GM12878 (cell line): ENCODE results near the gene BMPR1B. TPM values are rescaled to one million over a fixed set of nuclear protein-coding genes. Genes with fewer than 3 reads are reported as not detected.

Source experiments
- ATAC-seq: fragments of 200-7000 bp; cut with Tn5 transposase; 3 replicates; pipeline ENCODE4 v1.9.1; 2020; ENCODE audit warnings: mild to moderate bottlenecking, moderate library complexity
- BruUV-seq: library from RNA; stranded (reverse); fragments of 400-500 nt; replicated peaks from 2 replicates; lab custom pipeline; 2021; lab: Mats Ljungman, UMichigan
- CTCF ChIA-PET: fragments of 300-600 bp; sonication (Branson Sonifier 250); formaldehyde crosslinking; extraction: SDS; loops from one replicate; lab custom pipeline; 2021; ENCODE audit warnings: inconsistent platforms; lab: Yijun Ruan, JAX
- POLR2A ChIA-PET: fragments of 350-600 bp; formaldehyde crosslinking; extraction: SDS; loops from one replicate; lab custom pipeline; 2021; ENCODE audit warnings: inconsistent platforms; lab: Charles Lee
- RAD21 ChIA-PET: fragments of 300-600 bp; sonication (Branson Sonifier 250); formaldehyde crosslinking; loops from one replicate; lab custom pipeline; 2023; ENCODE audit warnings: antibody characterized with exemption; ENCODE audit not compliant: unreplicated experiment; lab: Charles Lee
- SMC1A ChIA-PET: fragments of 300-600 bp; sonication (Branson Sonifier 250); formaldehyde crosslinking; loops from one replicate; lab custom pipeline; 2023; ENCODE audit not compliant: unreplicated experiment, uncharacterized antibody; lab: Charles Lee
- DNase-seq: peaks from one replicate; pipeline ENCODE4 v3.0.0-alpha.2; 2011; ENCODE audit warnings: low read depth, low spot score
- FAIRE-seq: peaks from 3 replicates; lab custom pipeline; 2011; peaks lifted over from hg19 to GRCh38; lab: Jason Lieb, UNC
- H2AFZ ChIP-seq: 2 replicates; pipeline ENCODE4 v1.6.0; 2011; ENCODE audit warnings: low read depth, low read length, control low read depth; ENCODE audit not compliant: control insufficient read depth
- H3K27ac ChIP-seq: 2 replicates; pipeline ENCODE4 v1.5.1; 2011; ENCODE audit warnings: control low read depth; ENCODE audit not compliant: control insufficient read depth, insufficient read depth
- H3K27me3 ChIP-seq, 2 experiments: replicated peaks in 1 of 2; 2 replicates each; pipeline versions ENCODE4 v1.6.0 to v1.6.1; 2011; ENCODE audit warnings: low read length in 1 of 2; ENCODE audit not compliant: control insufficient read depth in 2 of 2, insufficient read depth in 2 of 2
- H3K36me3 ChIP-seq, 2 experiments: 2 replicates each; pipeline ENCODE4 v1.5.1; 2011; ENCODE audit warnings: low read length in 1 of 2; ENCODE audit not compliant: control insufficient read depth in 2 of 2, insufficient read depth in 2 of 2
- H3K4me1 ChIP-seq: 2 replicates; pipeline ENCODE4 v1.6.1; 2011; ENCODE audit warnings: mild to moderate bottlenecking, low read length, moderate library complexity, mixed read lengths; ENCODE audit not compliant: control insufficient read depth, insufficient read depth
- H3K4me2 ChIP-seq: 2 replicates; pipeline ENCODE4 v1.6.0; 2011; ENCODE audit warnings: control low read depth; ENCODE audit not compliant: control insufficient read depth, insufficient read depth
- H3K4me3 ChIP-seq: fragments of 200-600 bp; sonication (generic); 2 replicates; pipeline ENCODE4 v1.5.1; 2016
- H3K79me2 ChIP-seq: 2 replicates; pipeline ENCODE4 v1.6.0; 2011; ENCODE audit warnings: low read length; ENCODE audit not compliant: control insufficient read depth, insufficient read depth
- H3K9ac ChIP-seq: 2 replicates; pipeline ENCODE4 v1.8.0; 2011; ENCODE audit warnings: low read length, control low read depth, mixed read lengths; ENCODE audit not compliant: control insufficient read depth, insufficient read depth
- H3K9me3 ChIP-seq: replicated peaks from 3 replicates; pipeline ENCODE4 v1.5.1; 2011; ENCODE audit warnings: mild to moderate bottlenecking, low read length; ENCODE audit not compliant: control insufficient read depth, insufficient read depth
- H4K20me1 ChIP-seq: 2 replicates; pipeline ENCODE4 v1.6.0; 2011; ENCODE audit not compliant: control insufficient read depth, insufficient read depth
- CBX3 ChIP-seq: fragments of 200-600 bp; sonication (generic); IDR thresholded peaks from 2 replicates; pipeline ENCODE4 v1.6.1; 2016; ENCODE audit warnings: low read depth, borderline replicate concordance
- CUX1 ChIP-seq: IDR thresholded peaks from 2 replicates; pipeline ENCODE4 v1.6.1; 2012; ENCODE audit warnings: improper control_type of control experiment, low read depth, low read length; ENCODE audit not compliant: insufficient replicate concordance
- HCFC1 ChIP-seq: fragments of 150-350 bp; IDR thresholded peaks from 2 replicates; pipeline ENCODE4 v1.6.1; 2014; ENCODE audit warnings: low read length
- NR2C2 ChIP-seq: IDR thresholded peaks from 2 replicates; pipeline ENCODE4 v1.6.1; 2011; ENCODE audit warnings: borderline replicate concordance, low read depth; ENCODE audit not compliant: control insufficient read depth, insufficient read length
- SUPT20H ChIP-seq: IDR thresholded peaks from 2 replicates; pipeline ENCODE4 v1.6.1; 2011; ENCODE audit warnings: low read depth, mild to moderate bottlenecking, low read length, moderate library complexity, borderline replicate concordance; ENCODE audit not compliant: control insufficient read depth
- WGBS: methylation state at CpG from one replicate; pipeline ENCODE4 v1.1.6; 2016; ENCODE audit warnings: low lambda C conversion rate; ENCODE audit not compliant: insufficient replicate concordance, insufficient coverage; ENCODE audit errors: missing lambda C conversion rate; 5-methylcytosine and 5-hydroxymethylcytosine counted together
- in situ Hi-C: fragments of 300-500 bp; cut with MboI; formaldehyde crosslinking; loops from 9 replicates; pipeline ENCODE4 v1.14.3; 2018; ENCODE audit warnings: mixed read lengths
- intact Hi-C: fragments of 100-400 bp; cut with micrococcal nuclease; formaldehyde crosslinking; loops from one replicate; pipeline ENCODE4 v1.14.2; 2022; ENCODE audit not compliant: unreplicated experiment
- polyA plus RNA-seq, 11 experiments: library from polyadenylated mRNA; depleted of rRNA in 4 of 11; unstranded in 6 of 11; stranded (reverse) in 5 of 11; fragments of >200 nt; fragmentation: Nextera tagmentation in 4 of 11; fragmentation: Illumina TruSeq in 1 of 11; extraction: Ambion mirVana in 4 of 11; extraction: Trizol in 1 of 11; gene quantifications; 1 replicate in 1 of 11; 2 replicates in 10 of 11; pipeline versions ENCODE4 v1.2.1 to v1.2.3, GENCODE V29; 2011 to 2016; ENCODE audit warnings: inconsistent platforms in 2 of 11, missing spikeins in 2 of 11, low read depth in 1 of 11
- total RNA-seq, 4 experiments: library from RNA; depleted of rRNA in 3 of 4; stranded (reverse); fragments of >200 nt in 3 of 4; fragmentation: Illumina TruSeq in 1 of 4; extraction: Trizol in 1 of 4; gene quantifications; 2 replicates each; pipeline versions ENCODE4 v1.2.1 to v1.2.3, GENCODE V29; 2013 to 2021
- TF ChIP-seq, protein P1 (sequence below): fragments of 450-650 bp; formaldehyde crosslinking; IDR thresholded peaks from 2 replicates; pipeline ENCODE4 v1.4.0; 2022; ENCODE audit warnings: mild to moderate bottlenecking, moderate library complexity
- TF ChIP-seq, protein P2 (sequence below): IDR thresholded peaks from 2 replicates; pipeline ENCODE4 v1.6.1; 2012; ENCODE audit warnings: low read depth, low read length, improper control_type of control experiment

BMPR1B gene
- total and polyA plus RNA-seq, 10 of the 15 experiments (the other 5 are each of a cell fraction or from before 2014, with no cell fraction given): not detected

GRCh38 chr4:95004912-95005311, 247.2 kb downstream of the BMPR1B start:
- ATAC-seq (no peak), DNase-seq (no peak), FAIRE-seq (no peak)
- Histone ChIP-seq H3K9ac (no peak overlapping the region), H3K27ac (no peak overlapping the region), H3K36me3 (no peaks in the 10 kb centered on the region), H3K4me3 (no peak overlapping the region), H3K9me3 (no peaks in the 10 kb centered on the region), H3K79me2 (no peaks in the 10 kb centered on the region), H3K4me1 (no peaks in the 10 kb centered on the region), H3K27me3 (0 out of 4 replicates have a peak, but pooled peaks cover 0 to 3% of the 10 kb centered on the region in 2 experiments), H3K4me2 (no peak overlapping the region), H2AFZ (no peak overlapping the region), H4K20me1 (no peaks in the 10 kb centered on the region)
- BruUV-seq: no TSS peak
- intact Hi-C loops: no loop called here
- ChIA-PET RAD21 (interaction anchor here (0.6 kb wide), 1 partner anchor 44 kb away, joined by 3 read pairs; no protein-coding TSS in a partner anchor), CTCF (no interaction called here), POLR2A (no interaction called here), SMC1A (interaction anchor here (0.6 kb wide), 1 partner anchor 321 kb away, joined by 3 read pairs; no protein-coding TSS in a partner anchor)
- in situ Hi-C loops: no loop called here
- TF ChIP-seq, protein P1, sequence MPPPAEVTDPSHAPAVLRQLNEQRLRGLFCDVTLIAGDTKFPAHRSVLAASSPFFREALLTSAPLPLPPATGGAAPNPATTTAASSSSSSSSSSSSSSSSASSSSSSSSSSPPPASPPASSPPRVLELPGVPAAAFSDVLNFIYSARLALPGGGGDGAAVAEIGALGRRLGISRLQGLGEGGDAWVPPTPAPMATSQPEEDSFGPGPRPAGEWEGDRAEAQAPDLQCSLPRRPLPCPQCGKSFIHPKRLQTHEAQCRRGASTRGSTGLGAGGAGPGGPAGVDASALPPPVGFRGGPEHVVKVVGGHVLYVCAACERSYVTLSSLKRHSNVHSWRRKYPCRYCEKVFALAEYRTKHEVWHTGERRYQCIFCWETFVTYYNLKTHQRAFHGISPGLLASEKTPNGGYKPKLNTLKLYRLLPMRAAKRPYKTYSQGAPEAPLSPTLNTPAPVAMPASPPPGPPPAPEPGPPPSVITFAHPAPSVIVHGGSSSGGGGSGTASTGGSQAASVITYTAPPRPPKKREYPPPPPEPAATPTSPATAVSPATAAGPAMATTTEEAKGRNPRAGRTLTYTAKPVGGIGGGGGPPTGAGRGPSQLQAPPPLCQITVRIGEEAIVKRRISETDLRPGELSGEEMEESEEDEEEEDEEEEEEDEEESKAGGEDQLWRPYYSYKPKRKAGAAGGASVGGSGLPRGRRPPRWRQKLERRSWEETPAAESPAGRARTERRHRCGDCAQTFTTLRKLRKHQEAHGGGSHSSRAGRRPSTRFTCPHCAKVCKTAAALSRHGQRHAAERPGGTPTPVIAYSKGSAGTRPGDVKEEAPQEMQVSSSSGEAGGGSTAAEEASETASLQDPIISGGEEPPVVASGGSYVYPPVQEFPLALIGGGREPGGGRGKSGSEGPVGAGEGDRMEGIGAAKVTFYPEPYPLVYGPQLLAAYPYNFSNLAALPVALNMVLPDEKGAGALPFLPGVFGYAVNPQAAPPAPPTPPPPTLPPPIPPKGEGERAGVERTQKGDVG (CRISPR knock-in tag): no peak
- TF ChIP-seq HCFC1: no peak

- Histone ChIP-seq H3K27ac (no peak overlapping the region), H3K79me2 (no peaks in the 10 kb centered on the region), H3K4me1 (no peaks in the 10 kb centered on the region), H4K20me1 (no peaks in the 10 kb centered on the region), H3K9me3 (no peaks in the 10 kb centered on the region), H3K4me2 (no peak overlapping the region), H3K4me3 (no peak overlapping the region), H3K36me3 (no peaks in the 10 kb centered on the region), H2AFZ (no peak overlapping the region), H3K9ac (no peak overlapping the region), H3K27me3 (0 out of 4 replicates have a peak, but pooled peaks cover 0 to 3% of the 10 kb centered on the region in 2 experiments)
- FAIRE-seq (no peak), DNase-seq (no peak), ATAC-seq (no peak)
- CTCF ChIA-PET: interaction anchor here (0.7 kb wide), 1 partner anchor 1153 kb away, joined by 3 read pairs; no protein-coding TSS in a partner anchor
- SMC1A ChIA-PET: no interaction called here
- POLR2A ChIA-PET: no interaction called here
- intact Hi-C loops (no loop called here), in situ Hi-C loops (no loop called here)
- no TSS peak for BruUV-seq
- RAD21 ChIA-PET: no interaction called here
- WGBS: 19% methylated on average over 3 of the region's 3 CpGs
- TF ChIP-seq NR2C2 (no peak), CBX3 (no peak), CUX1 (no peak), SUPT20H (no peak)
- TF ChIP-seq, protein P2, sequence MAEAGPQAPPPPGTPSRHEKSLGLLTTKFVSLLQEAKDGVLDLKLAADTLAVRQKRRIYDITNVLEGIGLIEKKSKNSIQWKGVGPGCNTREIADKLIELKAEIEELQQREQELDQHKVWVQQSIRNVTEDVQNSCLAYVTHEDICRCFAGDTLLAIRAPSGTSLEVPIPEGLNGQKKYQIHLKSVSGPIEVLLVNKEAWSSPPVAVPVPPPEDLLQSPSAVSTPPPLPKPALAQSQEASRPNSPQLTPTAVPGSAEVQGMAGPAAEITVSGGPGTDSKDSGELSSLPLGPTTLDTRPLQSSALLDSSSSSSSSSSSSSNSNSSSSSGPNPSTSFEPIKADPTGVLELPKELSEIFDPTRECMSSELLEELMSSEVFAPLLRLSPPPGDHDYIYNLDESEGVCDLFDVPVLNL: no peak
These were observed 250.2 kb downstream of the BMPR1B start for GRCh38 chr4:95007998-95008397.
